ENCODE results near the gene DOK7. TPM values are rescaled to one million over a fixed set of nuclear protein-coding genes. Genes with fewer than 3 reads are reported as not detected.

Gene DOK7
- total RNA-seq, 2 experiments from 2014 or later = not detected

DNA sequence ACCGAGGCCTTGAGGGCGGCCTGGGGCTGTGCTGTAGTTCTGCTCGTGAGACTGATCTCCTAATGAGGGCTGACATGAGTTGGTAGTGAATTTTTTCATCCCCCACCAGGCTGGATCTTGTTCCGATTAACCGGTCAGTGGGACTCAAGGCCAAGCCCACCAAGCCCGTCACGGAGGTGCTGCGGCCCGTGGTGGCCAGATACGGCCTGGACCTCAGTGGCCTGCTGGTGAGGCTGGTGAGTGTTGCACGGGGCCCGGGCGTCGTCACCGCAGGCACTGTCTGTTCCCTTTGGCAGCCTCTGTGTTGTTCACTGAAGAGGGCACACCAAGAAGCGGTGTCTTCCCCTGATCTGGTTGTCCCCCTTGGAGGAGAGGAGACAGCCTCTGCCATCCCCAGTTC, 39.7 kb upstream of the DOK7 start:
- intact Hi-C loops (cut with micrococcal nuclease) = no loop called here
- no peaks in the 10 kb centered on the region for H3K36me3 Mint-ChIP-seq (ENCODE audit: low read depth)
- CTCF ChIA-PET = no interaction called here
- no peaks in the 10 kb centered on the region for H3K4me1 Mint-ChIP-seq (ENCODE audit: low read depth)
- no peaks in the 10 kb centered on the region for H3K27me3 Mint-ChIP-seq
- no peak for TF ChIP-seq CTCF (IDR thresholded peaks at IDR 0.05)
- POLR2A ChIA-PET = no interaction called here
- H3K4me3 Mint-ChIP-seq = no peak overlapping the region
- no peaks in the 10 kb centered on the region for H3K9me3 Mint-ChIP-seq
- ATAC-seq = no peak
- H3K27ac Mint-ChIP-seq = no peak overlapping the region
- no peak for DNase-seq

- intact Hi-C loops (cut with micrococcal nuclease) = no loop called here
- Mint-ChIP-seq H3K4me3 (no peak overlapping the region), H3K27ac (no peak overlapping the region), H3K27me3 (no peaks in the 10 kb centered on the region), H3K4me1 (ENCODE audit: low read depth) (no peaks in the 10 kb centered on the region), H3K36me3 (ENCODE audit: low read depth) (no peaks in the 10 kb centered on the region), H3K9me3 (no peaks in the 10 kb centered on the region)
- ChIA-PET CTCF (no interaction called here), POLR2A (no interaction called here)
- no peak for TF ChIP-seq CTCF (IDR thresholded peaks at IDR 0.05)
- DNase-seq (no peak), ATAC-seq (no peak)
Observed at GRCh38 chr4:3423952-3424351, 39.2 kb upstream of the DOK7 start.

GRCh38 chr4:3424522-3425095, 38.5 kb upstream of the DOK7 start:
- no peak for ATAC-seq
- intact Hi-C loops (cut with micrococcal nuclease) = no loop called here
- CTCF ChIA-PET = no interaction called here
- no peak overlapping the region for H3K27ac Mint-ChIP-seq
- TF ChIP-seq CTCF (IDR thresholded peaks at IDR 0.05) = no peak
- H3K27me3 Mint-ChIP-seq = no peaks in the 10 kb centered on the region
- no peak overlapping the region for H3K4me3 Mint-ChIP-seq
- no peak for DNase-seq
- POLR2A ChIA-PET = no interaction called here
- H3K4me1 Mint-ChIP-seq (ENCODE audit: low read depth) = no peaks in the 10 kb centered on the region
- no peaks in the 10 kb centered on the region for H3K9me3 Mint-ChIP-seq
- H3K36me3 Mint-ChIP-seq (ENCODE audit: low read depth) = no peaks in the 10 kb centered on the region

DNA sequence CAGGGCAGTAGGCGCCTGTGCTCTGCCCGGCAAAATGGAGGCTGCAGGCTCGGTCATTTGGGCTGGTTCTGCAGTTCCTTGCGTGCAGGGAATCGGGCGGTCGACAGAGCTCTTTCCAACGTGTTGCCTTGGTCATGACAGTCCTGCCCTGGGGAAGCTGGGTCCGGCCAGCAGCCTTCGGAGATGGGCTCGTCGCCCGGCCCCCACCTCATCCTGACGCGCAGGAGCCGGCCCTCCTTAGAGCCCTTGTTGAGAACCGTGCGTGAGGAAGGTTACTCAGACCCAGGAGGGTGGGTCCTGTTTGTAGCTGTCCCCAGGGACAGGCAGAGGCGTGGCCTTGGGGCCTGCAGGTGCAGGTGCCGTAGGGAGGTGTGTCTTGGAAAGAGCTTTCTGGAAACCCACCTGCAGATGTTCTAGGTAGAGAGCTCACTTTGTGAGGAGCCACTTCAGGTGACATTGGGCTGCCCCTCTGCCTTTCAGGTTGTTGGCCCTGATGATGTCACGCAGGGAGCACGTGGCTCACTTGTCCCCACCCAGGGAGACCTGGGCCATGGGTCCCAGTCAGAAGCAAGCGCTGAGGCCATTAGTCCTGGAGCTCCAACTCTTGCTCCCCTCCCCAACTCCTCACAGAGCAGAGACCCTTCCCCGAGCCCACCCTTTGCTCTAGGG, 36.5 kb upstream of the DOK7 start:
- no peaks in the 10 kb centered on the region for H3K4me1 Mint-ChIP-seq (ENCODE audit: low read depth)

More for the DNA sequence above, 36.5 kb upstream of the DOK7 start:
- no peak for ATAC-seq
- ChIA-PET CTCF (interaction anchor here (1.9 kb wide), 1 partner anchor 55 kb away, joined by 9 read pairs; no protein-coding TSS in a partner anchor), POLR2A (interaction anchor here (0.6 kb wide), 1 partner anchor 229 kb away, joined by 3 read pairs; no protein-coding TSS in a partner anchor)
- no peak for TF ChIP-seq CTCF (IDR thresholded peaks at IDR 0.05)
- Mint-ChIP-seq H3K9me3 (no peaks in the 10 kb centered on the region), H3K36me3 (ENCODE audit: low read depth) (no peaks in the 10 kb centered on the region), H3K27ac (no peak overlapping the region), H3K27me3 (no peaks in the 10 kb centered on the region), H3K4me3 (no peak overlapping the region)
- DNase-seq = no peak
- intact Hi-C loops (cut with micrococcal nuclease) = no loop called here
